Measurements from ENCODE around the gene PPP2R5D.
"Not testable (repeated sequence)": the region's sequence is repeated elsewhere in the genome, so short reads cannot be mapped to it uniquely, and the experiment has no call there.

PPP2R5D gene

DNA sequence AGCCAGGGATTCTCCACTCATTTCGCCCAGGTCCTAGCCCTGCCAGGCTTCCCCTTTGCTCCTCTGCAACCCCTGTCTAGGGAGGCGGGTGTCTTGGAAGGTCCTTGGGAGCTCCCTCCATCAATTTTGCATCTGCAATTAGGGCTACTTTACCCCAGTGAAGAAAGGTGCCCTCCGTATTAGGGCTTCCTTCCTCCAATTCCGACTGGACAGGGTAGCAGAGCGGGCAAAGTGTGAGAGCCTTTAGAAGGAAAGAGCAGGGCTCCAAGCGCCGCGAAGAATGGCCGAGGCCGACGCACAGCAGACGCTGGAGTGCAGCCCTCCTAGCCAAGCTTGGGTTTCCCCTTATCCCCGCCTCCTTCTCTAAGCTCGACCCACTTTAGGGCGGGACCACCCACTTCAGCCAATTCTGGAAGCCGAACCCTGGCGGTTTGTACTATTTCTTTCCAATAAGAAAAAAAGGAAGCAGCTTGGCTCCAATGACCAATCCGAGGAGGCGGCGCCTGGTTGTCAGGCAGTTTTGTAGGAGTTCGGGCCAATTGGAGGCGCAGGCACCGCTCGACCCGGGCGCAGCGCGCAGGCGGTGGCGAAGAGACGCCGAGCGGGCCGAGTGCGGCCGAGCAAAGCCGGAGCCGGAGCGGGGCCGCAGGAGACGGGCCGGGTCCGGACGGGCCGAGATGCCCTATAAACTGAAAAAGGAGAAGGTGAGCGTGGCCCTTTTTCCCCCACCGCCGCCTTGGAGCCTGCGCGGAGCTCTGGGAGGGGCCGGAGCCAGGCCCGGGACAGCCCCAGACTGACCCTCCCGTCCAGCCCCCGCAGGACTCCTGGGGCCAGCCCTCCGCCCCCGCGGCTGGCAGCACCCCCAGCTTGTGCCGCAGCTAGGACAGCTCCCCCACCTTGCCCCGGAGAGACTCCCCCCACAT, at the start of gene PPP2R5D:
TSS of gene PPP2R5D (plus strand) at position 570 of the 923 bp plus-strand sequence. CDS start at position 678, 108 bp downstream.
- DNase-seq = peak; percentile 91 to 95

DNA sequence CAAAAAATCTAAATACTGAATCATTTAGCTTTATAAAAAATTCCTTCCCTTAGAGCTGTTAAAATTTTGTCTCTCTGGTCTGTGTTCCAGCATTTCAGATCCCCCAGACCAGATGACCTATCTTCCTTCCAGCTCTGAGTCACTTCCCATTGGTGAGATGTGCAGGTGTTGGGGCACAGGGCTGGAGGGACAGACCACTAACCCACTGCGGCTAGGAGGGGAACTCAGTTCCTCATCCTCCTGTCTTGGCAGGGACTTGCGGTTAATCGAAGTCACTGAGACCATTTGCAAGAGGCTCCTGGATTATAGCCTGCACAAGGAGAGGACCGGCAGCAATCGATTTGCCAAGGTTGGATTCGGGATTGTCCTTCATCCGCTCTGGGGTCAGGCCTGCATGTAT, 49.0 kb upstream of the PPP2R5D start:
- DNase-seq = no peak

DNA sequence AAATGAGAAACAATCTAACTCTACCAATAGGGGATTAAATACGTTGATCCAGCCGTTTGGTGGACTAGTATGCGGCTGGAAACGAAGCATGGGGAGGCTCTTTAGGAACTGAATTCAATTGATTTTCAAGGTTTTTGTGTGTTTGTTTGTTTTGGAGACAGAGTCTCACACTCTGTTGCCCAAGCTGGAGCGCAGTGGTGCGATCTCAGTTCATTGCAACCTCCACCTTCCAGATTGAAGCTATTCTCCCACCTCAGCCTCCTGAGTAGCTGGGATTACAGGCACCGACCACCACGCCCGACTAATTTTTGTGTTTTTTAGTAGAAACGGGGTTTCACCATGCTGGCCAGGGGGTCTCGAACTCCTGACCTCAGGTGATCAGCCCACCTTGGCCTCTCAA, 48.0 kb upstream of the PPP2R5D start:
- DNase-seq = no peak

DNA sequence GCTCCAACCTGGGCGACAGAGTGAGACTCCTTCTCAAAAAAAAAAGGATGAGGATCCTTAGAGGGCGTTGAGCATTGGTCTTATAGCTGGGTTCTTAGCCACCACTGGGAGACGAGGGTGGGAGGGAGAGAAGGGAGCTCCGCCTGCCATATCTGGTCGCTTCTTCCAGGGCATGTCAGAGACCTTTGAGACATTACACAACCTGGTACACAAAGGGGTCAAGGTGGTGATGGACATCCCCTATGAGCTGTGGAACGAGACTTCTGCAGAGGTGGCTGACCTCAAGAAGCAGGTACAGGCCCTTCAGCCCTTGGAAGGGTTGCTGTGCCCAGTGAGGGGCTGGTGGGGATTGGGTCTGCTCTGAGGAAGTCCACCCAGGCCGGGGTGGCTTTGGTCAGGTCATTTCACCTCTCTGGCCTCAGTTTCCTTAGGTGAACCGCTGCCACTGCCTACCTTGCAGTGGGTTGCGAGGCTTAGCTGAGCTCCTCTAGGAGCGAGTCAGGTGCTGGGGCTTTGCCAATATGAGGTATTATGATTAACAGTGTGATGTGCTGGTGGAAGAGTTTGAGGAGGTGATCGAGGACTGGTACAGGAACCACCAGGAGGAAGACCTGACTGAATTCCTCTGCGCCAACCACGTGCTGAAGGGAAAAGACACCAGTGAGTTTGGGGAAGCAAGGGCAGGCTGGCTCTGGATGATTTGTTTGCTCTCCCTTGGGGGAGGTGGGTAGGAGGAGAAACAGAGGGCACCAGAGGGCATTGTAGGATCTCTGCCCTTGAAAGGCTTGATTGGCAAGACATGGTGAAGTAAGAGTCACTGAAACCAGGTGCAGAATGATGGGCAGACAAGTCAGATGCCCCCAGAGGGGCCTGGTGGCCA, 46.6 kb upstream of the PPP2R5D start:
- no peak for DNase-seq

GRCh38 chr6:42938428-42938796, 46.0 kb upstream of the PPP2R5D start:
- DNase-seq = no peak

- no peak for DNase-seq
Observed at GRCh38 chr6:42938987-42939809, 45.2 kb upstream of the PPP2R5D start.

GRCh38 chr6:42939810-42940167, 44.6 kb upstream of the PPP2R5D start:
- no peak for DNase-seq

DNA sequence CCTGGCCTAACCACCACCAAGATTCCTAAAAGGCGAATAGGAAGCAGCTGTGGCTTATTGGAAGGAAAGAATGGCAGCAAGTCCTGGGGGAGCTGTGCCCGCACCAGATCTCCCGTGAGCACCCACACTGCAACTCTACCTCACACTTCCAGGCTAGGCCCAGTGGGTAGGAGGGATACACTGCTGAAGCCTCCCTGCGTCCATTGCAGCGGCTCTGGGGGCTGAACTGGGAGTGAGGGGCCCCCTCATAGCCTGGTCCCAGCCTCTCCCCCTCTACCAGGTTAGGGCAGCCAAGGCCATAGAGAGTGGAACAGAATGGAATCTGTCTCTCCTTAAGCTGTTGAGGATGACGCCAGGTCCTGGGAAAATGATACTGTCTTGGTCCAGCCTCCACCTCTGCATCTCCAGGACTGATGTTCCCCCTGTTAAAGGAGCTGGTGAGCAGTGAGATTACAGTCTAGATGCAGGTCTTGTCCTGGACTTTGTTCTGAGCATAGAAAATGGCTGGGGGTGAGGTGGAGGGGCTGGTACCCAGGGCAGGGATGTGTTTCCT, 43.8 kb upstream of the PPP2R5D start:
- no peak for DNase-seq

GRCh38 chr6:42941356-42941755, 43.0 kb upstream of the PPP2R5D start:
- not testable (repeated sequence) for DNase-seq

DNA sequence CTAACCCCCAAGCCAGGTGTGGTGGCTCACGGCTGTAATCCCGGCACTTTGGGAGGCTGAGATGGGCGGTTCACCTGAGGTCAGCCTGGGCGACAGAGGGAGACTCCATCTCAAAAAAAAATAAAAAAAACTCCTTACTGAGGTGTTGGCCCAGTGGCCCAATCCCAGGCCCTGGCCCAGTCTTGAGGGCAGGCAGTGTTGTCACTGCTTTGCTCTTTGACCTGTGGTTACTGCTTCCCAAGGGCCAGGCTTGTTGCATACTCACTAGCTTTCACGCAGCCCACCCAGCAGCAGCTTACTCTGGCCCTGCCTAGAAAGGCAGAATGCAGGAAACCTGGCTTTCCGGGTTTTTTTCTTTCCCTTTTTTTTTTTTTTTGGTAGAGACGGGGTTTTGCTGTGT, 41.9 kb upstream of the PPP2R5D start:
- DNase-seq = no peak

GRCh38 chr6:42947950-42948349, 36.4 kb upstream of the PPP2R5D start:
- no peak for DNase-seq

GRCh38 chr6:42952389-42952788, 32.0 kb upstream of the PPP2R5D start:
- DNase-seq = no peak

GRCh38 chr6:42954405-42954804, 30.0 kb upstream of the PPP2R5D start:
- DNase-seq = not testable (repeated sequence)

DNA sequence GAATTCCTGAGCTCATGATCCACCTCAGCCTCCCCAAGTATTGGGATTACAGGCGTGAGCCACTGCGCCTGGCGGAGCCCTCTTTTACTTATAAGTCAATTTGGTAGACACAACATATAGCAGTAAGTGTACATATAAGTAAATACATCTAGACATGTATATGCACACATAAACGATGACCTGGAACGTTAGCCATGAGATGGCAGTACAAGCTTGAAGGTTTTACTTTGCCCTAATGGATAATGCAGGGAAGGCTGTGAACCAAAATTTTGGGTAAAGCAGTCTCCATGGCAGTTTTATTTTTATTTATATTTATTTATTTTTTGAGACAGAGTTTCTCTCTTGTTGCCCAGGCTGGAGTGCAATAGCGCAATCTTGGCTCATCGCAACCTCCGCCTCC, 26.2 kb upstream of the PPP2R5D start:
- DNase-seq = no peak

GRCh38 chr6:42959917-42960242, 24.5 kb upstream of the PPP2R5D start:
- DNase-seq = no peak

DNA sequence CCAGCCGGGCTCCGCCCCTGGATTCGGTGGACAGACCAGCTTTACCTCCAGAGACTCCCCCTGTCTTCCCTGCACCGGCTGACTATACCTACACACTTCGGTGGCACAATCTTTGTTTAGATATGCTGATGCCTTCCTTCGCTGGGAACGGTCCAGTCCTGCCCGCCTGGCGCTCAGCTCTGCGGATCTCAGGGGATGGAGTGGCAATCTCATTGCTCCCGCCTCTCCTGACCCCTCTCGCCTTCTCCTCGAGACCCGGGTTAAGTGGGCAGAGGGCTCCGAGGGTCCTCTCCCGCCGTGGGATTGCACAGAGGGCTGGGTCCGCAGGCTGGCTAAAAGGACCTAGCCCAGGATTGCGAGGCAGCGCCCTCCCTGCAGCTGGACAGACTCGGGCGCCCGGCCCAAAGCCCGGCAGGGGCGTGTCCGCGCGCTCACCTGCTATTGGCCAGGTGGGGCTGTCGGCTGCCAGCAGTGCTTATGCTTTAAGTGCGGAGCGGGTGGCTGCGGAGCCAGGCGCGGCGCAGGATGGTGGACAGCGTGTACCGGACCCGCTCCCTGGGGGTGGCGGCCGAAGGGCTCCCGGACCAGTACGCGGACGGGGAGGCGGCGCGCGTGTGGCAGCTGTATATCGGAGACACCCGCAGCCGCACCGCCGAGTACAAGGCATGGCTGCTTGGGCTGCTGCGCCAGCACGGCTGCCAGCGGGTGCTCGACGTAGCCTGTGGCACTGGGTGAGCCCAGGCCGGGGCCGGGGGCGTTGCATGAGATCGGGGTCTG, 23.9 kb upstream of the PPP2R5D start, which contains the start of gene GNMT:
TSS of gene GNMT (plus strand) at position 512 of the 777 bp plus-strand sequence. CDS start at position 526, 14 bp downstream.
- DNase-seq = peak in 1 of 2 experiments; percentile 24

GRCh38 chr6:42961020-42961470, 23.3 kb upstream of the PPP2R5D start:
- DNase-seq = no peak

GRCh38 chr6:42962096-42962495, 22.3 kb upstream of the PPP2R5D start:
- DNase-seq = no peak

DNA sequence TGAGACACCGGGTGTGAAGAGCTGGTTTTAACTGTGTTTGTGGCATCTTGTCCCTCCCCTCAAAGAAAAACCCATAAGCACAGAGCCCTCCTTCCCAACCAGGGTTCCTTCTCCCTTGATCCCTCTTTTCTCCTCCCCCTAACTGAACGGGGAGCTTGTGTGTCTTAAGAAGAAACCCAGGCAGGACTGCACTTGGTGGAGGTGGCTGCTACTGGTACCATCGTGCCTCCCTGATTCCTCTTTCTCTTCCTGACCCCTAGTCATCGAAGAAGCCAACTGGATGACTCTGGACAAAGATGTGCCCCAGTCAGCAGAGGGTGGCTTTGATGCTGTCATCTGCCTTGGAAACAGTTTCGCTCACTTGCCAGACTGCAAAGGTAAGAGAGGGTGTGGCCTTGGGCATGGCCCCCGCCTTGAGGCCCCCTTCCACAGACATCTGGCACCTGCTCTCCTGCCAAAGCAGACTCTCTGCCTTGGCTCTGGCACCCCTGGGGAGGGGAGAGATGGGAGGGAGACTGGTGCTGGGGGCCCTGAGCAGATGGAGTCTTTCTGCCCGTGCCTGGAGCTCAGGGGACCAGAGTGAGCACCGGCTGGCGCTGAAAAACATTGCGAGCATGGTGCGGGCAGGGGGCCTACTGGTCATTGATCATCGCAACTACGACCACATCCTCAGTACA, 21.7 kb upstream of the PPP2R5D start:
- DNase-seq = no peak

DNA sequence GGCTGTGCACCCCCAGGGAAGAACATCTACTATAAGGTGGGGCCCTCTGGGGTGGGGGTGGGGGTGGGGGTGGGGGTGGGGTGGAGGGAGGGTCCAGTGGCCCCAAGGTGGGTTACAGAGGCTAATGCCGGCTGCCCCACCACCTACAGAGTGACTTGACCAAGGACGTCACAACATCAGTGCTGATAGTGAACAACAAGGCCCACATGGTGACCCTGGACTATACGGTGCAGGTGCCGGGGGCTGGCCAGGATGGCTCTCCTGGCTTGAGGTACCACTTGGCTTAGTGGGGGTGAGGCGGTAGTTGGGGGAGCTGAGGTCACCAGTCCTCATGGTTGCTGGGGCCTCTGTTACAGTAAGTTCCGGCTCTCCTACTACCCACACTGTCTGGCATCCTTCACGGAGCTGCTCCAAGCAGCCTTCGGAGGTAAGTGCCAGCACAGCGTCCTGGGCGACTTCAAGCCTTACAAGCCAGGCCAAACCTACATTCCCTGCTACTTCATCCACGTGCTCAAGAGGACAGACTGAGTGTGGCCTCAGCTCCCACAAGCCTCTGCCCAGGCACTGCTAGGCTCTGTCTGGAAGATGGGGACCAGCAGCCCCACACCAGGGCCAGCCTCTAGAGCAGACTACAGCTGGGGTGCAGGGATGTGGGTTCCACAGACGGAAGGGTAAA, 21.1 kb upstream of the PPP2R5D start:
- DNase-seq = no peak

Data from NCI-H187 (cell line).